H1 (cell line): ENCODE results near the gene CHD1. TPM values are rescaled to one million over a fixed set of nuclear protein-coding genes. Genes with fewer than 3 reads are reported as not detected.

Experiments used
- CEBPB ChIP-seq: IDR thresholded peaks from 2 replicates; pipeline ENCODE4 v1.6.1; 2012; ENCODE audit warnings: low read depth, low read length
- GABPA ChIP-seq: IDR thresholded peaks from 2 replicates; pipeline ENCODE4 v1.6.1; 2011; ENCODE audit warnings: mild to moderate bottlenecking, low read length, moderate library complexity, borderline replicate concordance; ENCODE audit not compliant: insufficient read depth
- HDAC2 ChIP-seq, 2 experiments: fragments of 300-600 bp in 1 of 2; sonication (generic) in 1 of 2; IDR thresholded peaks; 2 replicates each; pipeline ENCODE4 v1.6.1; 2011 to 2012; ENCODE audit warnings: low read depth in 2 of 2, low read length in 2 of 2, mild to moderate bottlenecking in 2 of 2, moderate library complexity in 2 of 2, borderline replicate concordance in 1 of 2, inconsistent platforms in 1 of 2
- polyA plus RNA-seq, 7 experiments: library from polyadenylated mRNA; depleted of rRNA in 3 of 7; stranded (reverse) in 5 of 7; unstranded in 2 of 7; fragments of >200 nt in 5 of 7; fragments of 200-250 nt in 2 of 7; gene quantifications; 1 replicate in 5 of 7; 2 replicates in 1 of 7; 4 replicates in 1 of 7; pipeline versions ENCODE4 v1.2.1 to v1.2.3, GENCODE V29; 2011 to 2013; ENCODE audit warnings: missing spikeins in 2 of 7, mixed read lengths in 2 of 7
- total RNA-seq: library from RNA; stranded (reverse); fragmentation: NEBNext Ultra II Directional; extraction: Animal tissue kit (Norgen Biotek cat#: 25700); gene quantifications from 2 replicates; pipeline ENCODE4 v1.2.1, GENCODE V29; 2021
- TF ChIP-seq, protein P1 (sequence below): fragments of 300-600 bp; sonication (generic); IDR thresholded peaks from 2 replicates; pipeline ENCODE4 v1.7.1; 2012; ENCODE audit warnings: low read length, moderate library complexity, mild to moderate bottlenecking, inconsistent platforms; ENCODE audit not compliant: insufficient replicate concordance

CHD1 gene
- total and polyA plus RNA-seq, 2 of the 8 experiments (the other 6 are each of a cell fraction or from before 2014, with no cell fraction given): 15.6 to 53.0 TPM

DNA sequence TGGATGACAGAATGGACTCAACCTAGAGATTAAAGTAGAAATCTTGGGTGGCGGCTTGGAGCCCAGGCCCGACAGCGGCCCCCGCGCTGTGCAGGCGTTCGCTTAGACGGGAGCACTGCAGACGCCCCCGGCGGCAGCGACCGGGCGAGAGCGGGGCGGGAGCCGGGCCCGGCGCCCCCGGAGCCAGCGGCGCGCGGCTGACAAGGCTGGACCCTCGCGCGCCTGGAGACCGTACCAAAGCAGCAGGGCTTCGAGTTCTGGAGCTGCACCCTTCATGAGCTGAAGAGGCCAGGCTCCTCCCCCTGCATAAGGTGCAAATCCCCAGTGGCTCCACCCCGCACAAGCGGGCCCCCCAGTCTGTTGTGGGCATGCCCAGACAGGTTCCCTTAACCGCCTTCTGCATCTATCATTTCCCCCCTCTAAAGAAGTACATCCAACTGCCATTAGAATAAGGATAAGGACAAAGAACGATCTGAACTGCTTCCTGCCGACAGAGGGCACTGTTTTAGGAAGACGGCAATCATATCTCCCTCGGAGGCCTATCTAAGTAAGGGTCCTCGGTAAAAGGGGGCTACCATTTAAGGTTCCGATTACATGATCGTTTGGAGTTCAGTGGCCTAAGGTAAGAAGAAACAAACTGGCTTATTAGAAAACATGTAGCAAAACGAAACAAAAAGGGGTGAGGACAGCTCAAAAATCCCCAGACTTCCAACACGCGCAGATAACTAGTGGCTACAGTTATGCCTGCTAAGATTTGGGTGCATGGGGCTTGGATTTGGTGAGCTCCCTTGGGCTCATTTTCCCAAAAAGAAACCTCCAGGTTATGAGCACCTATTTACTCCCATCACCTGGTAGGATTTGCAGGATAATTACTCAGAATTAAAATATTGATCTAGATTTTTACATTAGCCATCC lies 89.1 kb downstream of the CHD1 start (continued):
- TF ChIP-seq, protein P1, sequence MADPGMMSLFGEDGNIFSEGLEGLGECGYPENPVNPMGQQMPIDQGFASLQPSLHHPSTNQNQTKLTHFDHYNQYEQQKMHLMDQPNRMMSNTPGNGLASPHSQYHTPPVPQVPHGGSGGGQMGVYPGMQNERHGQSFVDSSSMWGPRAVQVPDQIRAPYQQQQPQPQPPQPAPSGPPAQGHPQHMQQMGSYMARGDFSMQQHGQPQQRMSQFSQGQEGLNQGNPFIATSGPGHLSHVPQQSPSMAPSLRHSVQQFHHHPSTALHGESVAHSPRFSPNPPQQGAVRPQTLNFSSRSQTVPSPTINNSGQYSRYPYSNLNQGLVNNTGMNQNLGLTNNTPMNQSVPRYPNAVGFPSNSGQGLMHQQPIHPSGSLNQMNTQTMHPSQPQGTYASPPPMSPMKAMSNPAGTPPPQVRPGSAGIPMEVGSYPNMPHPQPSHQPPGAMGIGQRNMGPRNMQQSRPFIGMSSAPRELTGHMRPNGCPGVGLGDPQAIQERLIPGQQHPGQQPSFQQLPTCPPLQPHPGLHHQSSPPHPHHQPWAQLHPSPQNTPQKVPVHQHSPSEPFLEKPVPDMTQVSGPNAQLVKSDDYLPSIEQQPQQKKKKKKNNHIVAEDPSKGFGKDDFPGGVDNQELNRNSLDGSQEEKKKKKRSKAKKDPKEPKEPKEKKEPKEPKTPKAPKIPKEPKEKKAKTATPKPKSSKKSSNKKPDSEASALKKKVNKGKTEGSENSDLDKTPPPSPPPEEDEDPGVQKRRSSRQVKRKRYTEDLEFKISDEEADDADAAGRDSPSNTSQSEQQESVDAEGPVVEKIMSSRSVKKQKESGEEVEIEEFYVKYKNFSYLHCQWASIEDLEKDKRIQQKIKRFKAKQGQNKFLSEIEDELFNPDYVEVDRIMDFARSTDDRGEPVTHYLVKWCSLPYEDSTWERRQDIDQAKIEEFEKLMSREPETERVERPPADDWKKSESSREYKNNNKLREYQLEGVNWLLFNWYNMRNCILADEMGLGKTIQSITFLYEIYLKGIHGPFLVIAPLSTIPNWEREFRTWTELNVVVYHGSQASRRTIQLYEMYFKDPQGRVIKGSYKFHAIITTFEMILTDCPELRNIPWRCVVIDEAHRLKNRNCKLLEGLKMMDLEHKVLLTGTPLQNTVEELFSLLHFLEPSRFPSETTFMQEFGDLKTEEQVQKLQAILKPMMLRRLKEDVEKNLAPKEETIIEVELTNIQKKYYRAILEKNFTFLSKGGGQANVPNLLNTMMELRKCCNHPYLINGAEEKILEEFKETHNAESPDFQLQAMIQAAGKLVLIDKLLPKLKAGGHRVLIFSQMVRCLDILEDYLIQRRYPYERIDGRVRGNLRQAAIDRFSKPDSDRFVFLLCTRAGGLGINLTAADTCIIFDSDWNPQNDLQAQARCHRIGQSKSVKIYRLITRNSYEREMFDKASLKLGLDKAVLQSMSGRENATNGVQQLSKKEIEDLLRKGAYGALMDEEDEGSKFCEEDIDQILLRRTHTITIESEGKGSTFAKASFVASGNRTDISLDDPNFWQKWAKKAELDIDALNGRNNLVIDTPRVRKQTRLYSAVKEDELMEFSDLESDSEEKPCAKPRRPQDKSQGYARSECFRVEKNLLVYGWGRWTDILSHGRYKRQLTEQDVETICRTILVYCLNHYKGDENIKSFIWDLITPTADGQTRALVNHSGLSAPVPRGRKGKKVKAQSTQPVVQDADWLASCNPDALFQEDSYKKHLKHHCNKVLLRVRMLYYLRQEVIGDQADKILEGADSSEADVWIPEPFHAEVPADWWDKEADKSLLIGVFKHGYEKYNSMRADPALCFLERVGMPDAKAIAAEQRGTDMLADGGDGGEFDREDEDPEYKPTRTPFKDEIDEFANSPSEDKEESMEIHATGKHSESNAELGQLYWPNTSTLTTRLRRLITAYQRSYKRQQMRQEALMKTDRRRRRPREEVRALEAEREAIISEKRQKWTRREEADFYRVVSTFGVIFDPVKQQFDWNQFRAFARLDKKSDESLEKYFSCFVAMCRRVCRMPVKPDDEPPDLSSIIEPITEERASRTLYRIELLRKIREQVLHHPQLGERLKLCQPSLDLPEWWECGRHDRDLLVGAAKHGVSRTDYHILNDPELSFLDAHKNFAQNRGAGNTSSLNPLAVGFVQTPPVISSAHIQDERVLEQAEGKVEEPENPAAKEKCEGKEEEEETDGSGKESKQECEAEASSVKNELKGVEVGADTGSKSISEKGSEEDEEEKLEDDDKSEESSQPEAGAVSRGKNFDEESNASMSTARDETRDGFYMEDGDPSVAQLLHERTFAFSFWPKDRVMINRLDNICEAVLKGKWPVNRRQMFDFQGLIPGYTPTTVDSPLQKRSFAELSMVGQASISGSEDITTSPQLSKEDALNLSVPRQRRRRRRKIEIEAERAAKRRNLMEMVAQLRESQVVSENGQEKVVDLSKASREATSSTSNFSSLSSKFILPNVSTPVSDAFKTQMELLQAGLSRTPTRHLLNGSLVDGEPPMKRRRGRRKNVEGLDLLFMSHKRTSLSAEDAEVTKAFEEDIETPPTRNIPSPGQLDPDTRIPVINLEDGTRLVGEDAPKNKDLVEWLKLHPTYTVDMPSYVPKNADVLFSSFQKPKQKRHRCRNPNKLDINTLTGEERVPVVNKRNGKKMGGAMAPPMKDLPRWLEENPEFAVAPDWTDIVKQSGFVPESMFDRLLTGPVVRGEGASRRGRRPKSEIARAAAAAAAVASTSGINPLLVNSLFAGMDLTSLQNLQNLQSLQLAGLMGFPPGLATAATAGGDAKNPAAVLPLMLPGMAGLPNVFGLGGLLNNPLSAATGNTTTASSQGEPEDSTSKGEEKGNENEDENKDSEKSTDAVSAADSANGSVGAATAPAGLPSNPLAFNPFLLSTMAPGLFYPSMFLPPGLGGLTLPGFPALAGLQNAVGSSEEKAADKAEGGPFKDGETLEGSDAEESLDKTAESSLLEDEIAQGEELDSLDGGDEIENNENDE: no peak
- TF ChIP-seq GABPA: no peak
- TF ChIP-seq CEBPB: no peak
- no peak for TF ChIP-seq HDAC2 (IDR thresholded peaks at IDR 0.05; ENCODE audit: borderline replicate concordance in 1 of 2, low read depth in 2 of 2, low read length in 2 of 2)
- TF ChIP-seq, all 59 proteins: peak for 2
